GM18505 (cell line): ENCODE results near the gene XPOT.
A peak's percentile ranks its signal among the peaks of the same experiment; 100 is the strongest.

ENCODE experiments used
- ATAC-seq: cut with Tn5 transposase; IDR thresholded peaks from one replicate; pipeline ENCODE4 v1.9.1; 2021; ENCODE audit not compliant: unreplicated experiment
- POLR2A ChIP-seq: IDR thresholded peaks from 4 replicates; pipeline ENCODE4 v1.6.1; 2011; ENCODE audit warnings: borderline replicate concordance; ENCODE audit not compliant: insufficient read depth, insufficient read length; ENCODE audit errors: extremely low read depth

The XPOT gene

GRCh38 chr12:64404470-64405256 lies 471 bp downstream of the XPOT start:
- ATAC-seq, result peak; percentile 28
- peak; percentile 1 for TF ChIP-seq POLR2A

DNA sequence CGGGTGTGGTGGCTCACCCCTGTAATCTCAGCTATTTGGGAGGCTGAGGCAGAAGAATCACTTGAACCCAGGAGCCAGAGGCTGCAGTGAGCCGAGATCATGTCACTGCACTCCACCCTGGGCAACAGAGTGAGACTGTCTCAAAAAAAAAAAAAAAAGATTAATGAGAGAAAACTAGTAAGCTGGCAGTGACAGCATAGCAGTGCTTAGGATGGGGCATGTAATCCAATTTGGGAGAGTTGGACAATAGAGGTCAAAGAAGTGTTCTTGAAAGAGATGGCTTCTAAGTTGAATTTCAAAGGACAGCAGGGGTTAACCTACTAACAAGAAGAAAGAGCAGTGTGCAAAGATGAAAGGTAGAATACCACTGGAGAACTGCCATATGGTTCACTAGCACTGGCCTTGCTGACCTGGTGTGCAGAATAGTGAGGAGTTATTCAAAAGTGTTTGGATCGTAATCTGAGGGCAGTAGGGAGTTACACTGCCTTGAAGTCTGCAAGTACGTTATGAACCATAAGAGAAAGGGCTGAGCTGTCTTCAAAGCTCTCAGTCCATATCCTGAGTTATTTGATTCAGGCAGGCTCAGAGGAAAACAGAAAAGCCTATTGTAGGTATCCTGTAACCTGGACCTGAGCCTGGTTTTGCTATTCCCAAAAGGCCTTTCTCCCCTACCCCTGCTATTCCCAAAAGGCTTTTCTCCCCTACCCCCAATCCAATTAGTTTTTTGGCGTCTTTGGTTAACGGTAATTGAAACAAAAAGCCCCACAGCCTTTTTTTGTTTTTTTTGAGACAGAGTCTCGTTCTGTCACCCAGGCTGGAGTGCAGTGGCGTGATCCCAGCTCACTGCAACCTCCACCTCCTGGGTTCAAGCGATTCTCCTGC lies 3.4 kb downstream of the XPOT start:
- ATAC-seq, result no peak
- no peak for TF ChIP-seq POLR2A

- no peak for ATAC-seq
Observed at GRCh38 chr12:64411427-64411826, 7.2 kb downstream of the XPOT start.

DNA sequence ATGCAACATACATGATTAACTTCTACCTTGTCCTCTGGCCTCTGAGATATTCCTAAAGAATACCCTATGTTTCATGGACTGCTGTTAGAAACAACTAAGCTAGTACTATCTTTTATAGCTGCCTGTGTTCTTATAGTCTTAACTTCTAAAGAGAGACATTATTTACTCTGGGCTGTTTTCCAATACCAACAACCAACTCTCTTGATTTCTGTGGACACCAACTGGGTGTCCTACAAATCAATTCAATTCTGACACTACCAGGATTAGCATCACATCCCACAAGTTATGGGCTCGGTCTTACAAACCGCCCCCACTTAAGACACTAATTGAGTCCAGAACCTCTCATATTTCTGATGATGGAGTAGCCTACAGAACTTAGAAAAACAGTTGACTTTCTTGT lies 8.3 kb downstream of the XPOT start:
- no peak for TF ChIP-seq POLR2A
- no peak for ATAC-seq

More at GRCh38 chr12:64411427-64411826, 7.2 kb downstream of the XPOT start:
- no peak for TF ChIP-seq POLR2A

DNA sequence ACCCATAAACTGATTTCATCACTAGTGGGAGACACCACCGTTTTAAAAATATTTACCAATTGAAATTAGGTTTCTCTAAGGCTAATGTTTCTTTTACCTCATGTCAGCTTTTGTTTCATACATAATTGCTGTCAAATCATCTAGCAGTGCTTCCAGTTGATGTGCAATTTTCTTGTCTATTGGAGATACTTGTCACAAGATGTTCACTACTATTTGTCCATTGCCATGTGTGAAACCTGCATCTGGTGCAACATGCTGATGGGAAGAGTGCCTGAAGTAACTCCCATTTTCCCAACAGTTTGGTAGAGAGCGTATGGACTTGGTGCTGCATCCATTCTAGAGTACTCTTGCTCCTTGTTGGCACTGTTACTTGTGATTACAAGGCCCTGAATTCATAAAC lies 9.7 kb downstream of the XPOT start:
- TF ChIP-seq POLR2A, result no peak

DNA sequence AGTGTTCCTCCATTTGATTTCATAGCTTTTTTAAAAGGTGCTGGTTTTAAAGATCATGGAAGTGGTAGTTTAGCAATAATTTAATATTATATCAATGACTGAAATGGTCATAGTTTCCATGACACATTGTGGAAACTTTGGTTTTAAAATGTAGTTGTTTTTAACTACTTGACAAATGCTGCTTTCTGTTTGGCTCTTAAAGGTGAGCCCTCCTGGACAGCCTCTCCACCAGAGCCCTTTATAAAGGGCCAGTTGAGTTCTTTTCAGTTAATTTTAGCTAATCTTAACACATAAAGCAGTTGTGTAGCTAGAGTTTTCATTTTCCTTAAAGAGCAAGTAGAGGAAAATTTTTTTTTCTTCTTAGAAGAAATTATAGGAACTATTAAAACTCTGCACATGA lies 14.0 kb downstream of the XPOT start:
- ATAC-seq, result no peak
- TF ChIP-seq POLR2A, result no peak

More for the DNA sequence above, 9.7 kb downstream of the XPOT start:
- no peak for ATAC-seq

GRCh38 chr12:64419696-64420095 lies 15.5 kb downstream of the XPOT start:
- no peak for ATAC-seq
- TF ChIP-seq POLR2A, result no peak

DNA sequence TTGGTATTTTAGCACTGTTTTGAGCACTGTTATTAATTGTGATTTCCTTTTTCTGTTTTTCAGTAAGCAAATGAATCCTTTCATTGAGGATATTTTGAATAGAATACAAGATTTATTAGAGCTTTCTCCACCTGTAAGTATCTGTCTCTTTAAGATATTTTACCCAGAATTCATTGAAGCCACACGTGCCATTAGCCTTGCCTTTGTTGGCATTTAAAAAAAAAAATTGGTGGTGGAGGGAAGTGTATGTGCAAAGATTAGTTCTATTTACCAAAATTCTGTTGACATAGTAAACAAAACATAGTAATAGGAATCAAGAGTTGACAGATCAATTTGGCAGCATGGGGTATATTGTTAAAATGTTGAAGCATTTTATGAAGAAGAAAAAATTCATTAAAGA lies 23.8 kb downstream of the XPOT start:
- no peak for ATAC-seq
- no peak for TF ChIP-seq POLR2A

GRCh38 chr12:64428956-64429355 lies 24.8 kb downstream of the XPOT start:
- no peak for TF ChIP-seq POLR2A
- ATAC-seq, result no peak

DNA sequence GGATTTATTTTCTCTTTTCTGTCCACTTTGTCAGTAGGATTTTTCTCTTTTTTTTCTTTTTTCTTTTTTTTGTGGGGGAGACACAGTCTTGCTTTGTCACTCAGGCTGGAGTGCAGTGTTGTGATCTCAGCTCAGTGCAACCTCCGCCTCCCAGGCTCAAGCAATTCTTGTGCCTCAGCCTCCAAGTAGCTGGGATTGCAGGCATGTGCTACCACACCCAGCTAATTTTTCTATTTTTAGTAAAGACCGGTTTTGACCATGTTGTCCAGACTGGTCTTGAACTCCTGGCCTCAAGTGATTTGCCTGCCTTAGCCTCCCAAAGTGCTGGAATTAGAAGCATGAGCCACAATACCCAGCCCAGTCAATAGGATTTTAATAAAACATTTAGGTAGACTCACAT lies 26.7 kb downstream of the XPOT start:
- TF ChIP-seq POLR2A, result no peak
- no peak for ATAC-seq

- TF ChIP-seq POLR2A, result no peak
- ATAC-seq, result no peak
Observed at GRCh38 chr12:64431791-64432190, 27.6 kb downstream of the XPOT start.

DNA sequence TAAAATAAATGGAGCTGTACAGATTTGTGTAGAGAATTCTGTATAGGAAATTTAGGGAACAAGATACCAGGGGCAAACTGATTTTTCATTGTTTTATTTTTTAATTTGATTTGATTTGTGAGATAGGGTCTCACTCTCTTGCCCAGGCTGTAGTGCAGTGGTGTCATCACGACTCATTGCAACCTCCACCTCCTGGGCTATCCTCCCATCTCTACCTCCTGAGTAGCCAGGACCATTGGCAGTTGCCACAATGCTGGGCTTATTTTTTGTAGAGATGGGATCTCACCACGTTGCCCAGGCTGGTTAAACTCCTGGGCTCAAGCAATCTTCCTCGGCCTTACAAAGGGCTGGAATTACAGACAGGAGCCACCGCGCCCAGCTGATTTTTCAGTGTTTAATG lies 29.7 kb downstream of the XPOT start:
- no peak for TF ChIP-seq POLR2A
- no peak for ATAC-seq

- TF ChIP-seq POLR2A, result no peak
- ATAC-seq, result no peak
Observed at GRCh38 chr12:64440100-64440499, 35.9 kb downstream of the XPOT start.

DNA sequence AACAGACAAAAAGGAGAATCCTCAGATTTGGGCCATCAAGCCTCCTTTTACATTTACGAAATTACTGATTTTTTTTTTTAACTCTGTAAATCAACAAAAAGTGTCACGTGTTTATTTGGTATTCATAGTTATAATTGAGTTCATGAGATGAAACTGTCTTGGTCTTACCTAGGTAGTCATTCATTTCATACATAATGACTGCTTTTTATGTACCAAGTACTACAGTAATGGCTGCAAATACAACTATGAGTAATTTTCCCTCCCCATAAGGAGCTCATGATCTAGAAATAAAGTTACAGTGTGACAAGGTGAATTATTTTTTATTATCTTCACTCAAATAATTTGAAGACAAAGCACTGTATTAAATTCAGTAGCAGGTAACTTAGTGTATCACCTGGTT lies 41.3 kb downstream of the XPOT start:
- TF ChIP-seq POLR2A, result no peak
- no peak for ATAC-seq
